NCI-H748 (cell line): ENCODE results near the gene TWIST2.

Experiments
- DNase-seq: peaks from one replicate; lab custom pipeline; 2025; ENCODE audit not compliant: unreplicated experiment; lab: John Stamatoyannopoulos, UW

Gene TWIST2

GRCh38 chr2:238835726-238836301 lies 12.1 kb upstream of the TWIST2 start:
- DNase-seq: no peak

GRCh38 chr2:238838786-238839327 lies 9.0 kb upstream of the TWIST2 start:
- no peak for DNase-seq

GRCh38 chr2:238839428-238839827 lies 8.5 kb upstream of the TWIST2 start:
- DNase-seq: no peak

GRCh38 chr2:238841542-238842164 lies 6.2 kb upstream of the TWIST2 start:
- DNase-seq: peak; percentile 25

- DNase-seq: no peak
Measured at GRCh38 chr2:238843476-238843875, 4.4 kb upstream of the TWIST2 start.

- DNase-seq: no peak
Measured at GRCh38 chr2:238845583-238846377, 2.1 kb upstream of the TWIST2 start.

- DNase-seq: no peak
Measured at GRCh38 chr2:238846378-238846627, 1.6 kb upstream of the TWIST2 start.

GRCh38 chr2:238846628-238847418 lies 1.1 kb upstream of the TWIST2 start:
- no peak for DNase-seq

- no peak for DNase-seq
Measured at GRCh38 chr2:238847419-238847801, 475 bp upstream of the TWIST2 start.

GRCh38 chr2:238848691-238848975 lies 748 bp downstream of the TWIST2 start:
- DNase-seq: no peak

- DNase-seq: no peak
Measured at GRCh38 chr2:238848976-238849853, 1.3 kb downstream of the TWIST2 start.

- DNase-seq: no peak
Measured at GRCh38 chr2:238850091-238850490, 2.2 kb downstream of the TWIST2 start.

GRCh38 chr2:238851026-238851425 lies 3.1 kb downstream of the TWIST2 start:
- no peak for DNase-seq

- DNase-seq: no peak
Measured at GRCh38 chr2:238851761-238852160, 3.9 kb downstream of the TWIST2 start.

- DNase-seq: no peak
Measured at GRCh38 chr2:238852206-238852869, 4.5 kb downstream of the TWIST2 start.

GRCh38 chr2:238853218-238853617 lies 5.3 kb downstream of the TWIST2 start:
- DNase-seq: no peak

GRCh38 chr2:238853721-238854120 lies 5.8 kb downstream of the TWIST2 start:
- DNase-seq: no peak

- no peak for DNase-seq
Measured at GRCh38 chr2:238854246-238854645, 6.4 kb downstream of the TWIST2 start.

- no peak for DNase-seq
Measured at GRCh38 chr2:238854699-238855229, 6.9 kb downstream of the TWIST2 start.

- no peak for DNase-seq
Measured at GRCh38 chr2:238855299-238855698, 7.4 kb downstream of the TWIST2 start.
